GM18517 (cell line): ENCODE data around the gene ZSCAN2.
"Not testable (repeated sequence)": the region's sequence is repeated elsewhere in the genome, so short reads cannot be mapped to it uniquely, and the experiment has no call there.

Experiments
- ATAC-seq: cut with Tn5 transposase; IDR thresholded peaks from one replicate; pipeline ENCODE4 v1.9.1; 2021; ENCODE audit warnings: mild to moderate bottlenecking, moderate library complexity; ENCODE audit not compliant: unreplicated experiment

The ZSCAN2 gene

GRCh38 chr15:84634228-84634837, 33.5 kb downstream of the ZSCAN2 start:
- ATAC-seq = no peak

DNA sequence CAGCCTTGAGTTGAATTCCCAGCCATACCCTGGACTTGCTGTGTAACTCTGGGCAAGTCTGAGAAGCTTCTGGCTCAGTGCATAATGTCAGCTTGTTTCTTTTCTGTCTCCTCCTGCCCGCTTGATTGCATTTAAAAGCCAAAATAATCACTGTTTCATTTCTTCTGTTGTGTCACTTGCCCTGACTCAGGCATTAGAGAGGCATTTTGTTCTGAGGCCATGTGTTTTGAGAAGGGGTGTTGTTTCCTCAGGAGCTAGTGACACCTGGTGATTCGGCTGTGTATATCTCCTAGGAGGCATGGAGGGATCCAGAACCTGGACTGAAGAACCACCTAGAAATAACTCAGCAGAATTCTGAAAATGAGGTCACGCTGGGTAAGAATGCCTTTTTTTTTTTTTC, 37.3 kb downstream of the ZSCAN2 start:
- no peak for ATAC-seq

- not testable (repeated sequence) for ATAC-seq
Observed at GRCh38 chr15:84641871-84642270, 41.1 kb downstream of the ZSCAN2 start.

DNA sequence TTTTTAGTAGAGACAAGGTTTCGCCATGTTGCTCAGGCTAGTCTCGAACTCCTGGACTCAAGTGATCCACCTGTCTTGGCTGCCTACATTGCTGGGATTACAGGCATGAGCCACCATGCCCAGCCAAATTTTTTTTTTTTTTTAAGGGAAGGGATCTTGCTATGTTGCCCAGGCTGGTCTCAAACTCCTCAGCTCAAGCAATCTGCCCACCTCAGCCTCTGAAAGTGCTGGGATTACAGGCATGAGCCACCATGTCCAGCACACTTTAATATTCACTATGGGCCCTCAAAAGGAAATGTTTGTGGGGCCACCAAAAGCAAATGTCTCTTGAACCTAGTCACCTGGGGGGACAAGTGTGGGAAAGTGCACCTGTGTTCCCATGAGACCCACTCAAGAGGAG, 41.8 kb downstream of the ZSCAN2 start:
- not testable (repeated sequence) for ATAC-seq

DNA sequence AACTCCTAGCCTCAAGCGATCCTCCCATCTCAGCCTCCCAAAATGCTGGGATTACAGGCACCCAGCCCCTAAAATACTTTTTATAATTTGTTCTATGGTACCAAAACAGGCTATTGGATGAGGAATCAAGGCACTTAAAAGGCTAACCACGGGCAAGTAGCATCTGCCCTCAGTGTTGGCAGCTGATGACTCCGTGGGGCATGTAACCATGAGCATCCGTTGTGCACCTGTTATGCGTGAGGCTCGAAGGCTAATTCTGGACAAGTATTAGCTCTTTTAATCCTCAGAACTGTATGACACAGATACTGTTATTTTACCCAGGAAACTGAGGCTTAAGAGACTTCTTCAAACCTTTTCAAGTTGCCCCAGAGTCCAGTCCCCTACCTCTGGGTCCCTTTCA, 43.0 kb downstream of the ZSCAN2 start:
- no peak for ATAC-seq

- ATAC-seq = no peak
Observed at GRCh38 chr15:84645496-84645895, 44.7 kb downstream of the ZSCAN2 start.

GRCh38 chr15:84645997-84646396, 45.2 kb downstream of the ZSCAN2 start:
- no peak for ATAC-seq

DNA sequence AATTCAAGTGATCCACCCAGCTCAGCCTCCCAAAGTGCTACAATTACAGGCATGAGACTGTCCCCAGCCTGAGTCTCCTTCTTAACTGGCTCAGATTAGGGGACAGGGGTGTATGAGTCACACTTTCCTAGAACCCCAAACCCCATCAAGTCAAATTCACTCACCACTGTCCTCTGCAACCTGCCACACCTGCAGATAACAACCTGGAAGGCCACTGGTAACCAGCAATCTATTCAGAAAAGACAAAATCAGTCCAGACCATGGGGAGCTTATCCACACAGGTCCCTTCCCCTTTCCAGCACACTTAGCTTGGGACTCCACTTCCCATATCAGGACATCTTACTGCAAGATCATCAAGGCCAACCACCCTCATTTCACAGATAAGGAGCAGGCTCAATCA, 46.9 kb downstream of the ZSCAN2 start:
- no peak for ATAC-seq

DNA sequence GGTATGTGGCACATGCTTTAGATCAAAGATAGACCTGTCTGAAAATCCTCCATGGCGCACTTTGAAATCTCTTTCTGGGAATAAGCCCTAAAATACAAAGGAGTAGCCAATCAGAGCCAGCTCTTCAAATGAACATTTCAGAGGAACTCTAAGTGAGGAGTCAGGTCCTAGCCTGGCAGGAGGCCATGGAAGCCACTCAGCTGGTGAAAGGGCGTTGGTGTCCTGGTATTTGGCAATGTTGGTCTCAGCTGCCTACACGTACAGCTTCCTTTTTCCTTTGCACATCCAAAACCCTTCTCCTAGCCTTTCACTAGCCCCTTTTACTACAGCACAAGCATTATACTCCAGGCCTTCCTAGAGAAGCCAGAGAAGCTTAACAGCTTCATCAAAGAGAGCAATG, 47.7 kb downstream of the ZSCAN2 start:
- no peak for ATAC-seq

DNA sequence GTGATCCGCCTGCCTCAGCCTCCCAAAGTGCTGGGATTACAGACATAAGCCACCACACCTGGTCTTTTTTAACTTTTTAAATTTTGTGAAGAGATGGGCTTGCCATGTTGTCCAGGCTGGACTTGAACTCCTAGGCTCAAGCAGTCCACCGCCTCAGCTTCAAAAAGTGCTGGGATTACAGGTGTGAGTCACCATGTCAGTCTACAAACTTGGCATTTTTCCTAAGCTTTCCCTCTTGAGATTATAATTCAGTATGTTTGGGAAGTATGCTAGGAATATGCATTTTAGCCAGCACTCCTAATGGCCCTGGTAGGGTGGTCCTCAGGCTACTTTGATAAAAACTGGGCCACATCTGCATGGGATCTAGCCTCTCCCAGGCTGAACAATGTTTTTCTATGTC, 48.9 kb downstream of the ZSCAN2 start:
- ATAC-seq = no peak

- ATAC-seq = no peak
Observed at GRCh38 chr15:84653584-84653909, 52.7 kb downstream of the ZSCAN2 start.

DNA sequence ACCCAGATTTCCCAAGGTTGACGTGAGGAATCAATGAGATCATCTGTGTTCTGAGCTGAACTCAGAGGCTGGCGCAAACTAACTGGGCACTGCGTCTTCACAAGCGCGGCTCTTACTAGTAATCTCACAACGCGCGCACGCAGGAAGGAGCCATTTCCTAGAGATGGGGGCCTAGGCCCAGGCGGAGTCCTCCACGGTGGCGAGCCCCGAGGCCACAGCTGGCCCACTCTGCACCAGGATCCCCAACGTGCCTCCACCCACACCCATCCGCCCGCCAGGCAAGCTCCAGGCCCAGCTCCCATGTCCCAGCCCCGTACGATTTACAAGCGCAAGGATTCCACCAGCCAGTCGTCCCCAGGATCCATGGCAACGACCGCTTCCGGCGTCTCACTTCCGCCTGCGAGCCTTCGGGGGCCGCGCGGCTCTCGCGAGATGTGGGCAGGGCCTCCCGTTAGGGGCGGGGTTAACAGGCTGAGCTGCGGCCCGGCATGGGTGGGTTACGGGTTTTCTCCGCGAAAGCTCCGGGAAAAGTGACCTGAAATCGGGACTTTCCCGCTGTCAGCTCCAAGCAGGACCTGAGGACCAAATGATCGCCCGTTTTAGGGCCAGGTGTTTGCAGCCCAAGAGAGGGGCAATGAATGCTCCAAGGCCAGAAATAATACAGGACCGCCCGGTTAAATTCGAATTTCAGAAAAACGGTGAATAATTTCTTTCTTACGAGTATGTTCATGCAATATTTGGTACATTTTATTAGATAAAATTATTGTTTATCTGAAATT, 53.3 kb downstream of the ZSCAN2 start, which contains the start of gene WDR73:
Gene WDR73, minus strand, starts transcription at position 374 of the 779 bp plus-strand sequence. Its CDS starts 9 bp downstream, at position 365.
- peak; percentile 67 for ATAC-seq

DNA sequence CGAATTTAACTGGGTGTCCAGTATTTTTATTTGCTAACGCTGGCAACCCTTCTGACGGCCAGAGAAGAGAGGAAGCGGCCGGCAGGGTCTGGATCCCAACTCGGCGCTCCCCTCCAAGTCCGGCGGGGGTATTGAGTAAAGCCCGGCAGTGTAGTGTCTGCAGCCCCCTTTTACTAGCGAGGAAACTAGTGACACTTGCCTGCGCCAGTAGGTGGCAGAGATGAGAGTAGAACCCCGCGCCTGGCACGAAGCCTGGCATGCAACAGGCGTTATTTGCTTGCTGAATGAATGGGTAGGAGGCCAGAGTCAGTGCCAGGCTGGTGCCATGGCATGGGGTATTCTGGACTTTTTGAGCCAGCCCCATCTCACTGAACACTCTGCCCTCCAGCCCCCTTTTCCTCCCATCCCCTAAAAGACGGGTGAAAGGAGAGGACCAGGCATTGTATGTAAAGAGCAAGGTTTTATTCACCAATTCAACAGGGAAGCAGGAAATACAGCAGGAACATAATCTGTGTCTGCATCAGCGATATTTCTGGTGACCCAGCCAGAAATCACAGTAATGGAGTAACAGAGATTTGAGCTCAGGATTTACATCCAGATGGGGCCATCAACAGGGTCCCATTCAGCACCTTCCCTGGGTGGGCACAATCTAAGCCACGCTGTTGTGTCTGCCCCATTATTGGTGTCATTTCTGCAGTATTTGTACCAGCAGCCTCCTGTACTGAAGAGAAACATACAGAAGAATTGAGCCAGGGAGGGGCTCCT, 54.1 kb downstream of the ZSCAN2 start:
- ATAC-seq = no peak

- no peak for ATAC-seq
Observed at GRCh38 chr15:84656972-84657371, 56.2 kb downstream of the ZSCAN2 start.

GRCh38 chr15:84657748-84658079, 56.9 kb downstream of the ZSCAN2 start:
- no peak for ATAC-seq

DNA sequence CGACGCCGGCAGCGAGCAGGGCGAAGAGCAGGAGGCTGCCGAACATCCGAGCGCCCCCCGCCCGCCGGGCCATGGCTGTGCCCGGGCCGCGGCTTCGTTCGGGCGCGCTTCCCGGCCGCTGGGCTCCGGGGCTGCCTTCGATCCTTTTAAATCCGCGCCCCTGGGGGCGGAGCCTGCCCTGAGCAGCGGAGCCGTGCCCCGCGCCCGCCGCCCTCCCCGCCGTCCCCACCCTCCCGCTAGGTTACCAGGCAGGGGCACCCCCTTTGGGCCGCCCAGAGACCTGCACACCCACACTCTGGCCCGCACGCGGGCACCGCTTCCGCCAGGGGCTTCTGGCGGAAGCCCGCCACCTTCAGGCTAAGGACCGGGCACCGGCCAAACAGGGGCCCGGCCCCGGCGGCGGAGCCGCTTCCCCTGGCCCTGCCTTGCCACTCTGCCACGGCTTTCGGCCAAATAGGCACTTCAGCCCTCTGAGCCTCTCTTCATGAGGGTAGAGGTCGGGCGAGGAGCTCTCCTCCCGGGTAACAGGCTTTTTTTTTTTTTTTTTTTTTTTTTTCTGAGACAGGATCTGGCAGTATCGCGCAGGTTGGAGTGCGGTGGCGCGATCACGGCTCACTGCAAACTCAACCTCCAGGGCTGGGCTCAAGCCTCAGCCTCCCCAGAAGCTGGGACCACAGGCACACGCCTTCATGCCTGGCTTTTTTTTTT, 57.4 kb downstream of the ZSCAN2 start, which contains the start of gene NMB:
Gene NMB, minus strand, starts transcription at position 120 of the 708 bp plus-strand sequence. Its CDS starts 47 bp downstream, at position 73.
- peak; percentile 53 for ATAC-seq

DNA sequence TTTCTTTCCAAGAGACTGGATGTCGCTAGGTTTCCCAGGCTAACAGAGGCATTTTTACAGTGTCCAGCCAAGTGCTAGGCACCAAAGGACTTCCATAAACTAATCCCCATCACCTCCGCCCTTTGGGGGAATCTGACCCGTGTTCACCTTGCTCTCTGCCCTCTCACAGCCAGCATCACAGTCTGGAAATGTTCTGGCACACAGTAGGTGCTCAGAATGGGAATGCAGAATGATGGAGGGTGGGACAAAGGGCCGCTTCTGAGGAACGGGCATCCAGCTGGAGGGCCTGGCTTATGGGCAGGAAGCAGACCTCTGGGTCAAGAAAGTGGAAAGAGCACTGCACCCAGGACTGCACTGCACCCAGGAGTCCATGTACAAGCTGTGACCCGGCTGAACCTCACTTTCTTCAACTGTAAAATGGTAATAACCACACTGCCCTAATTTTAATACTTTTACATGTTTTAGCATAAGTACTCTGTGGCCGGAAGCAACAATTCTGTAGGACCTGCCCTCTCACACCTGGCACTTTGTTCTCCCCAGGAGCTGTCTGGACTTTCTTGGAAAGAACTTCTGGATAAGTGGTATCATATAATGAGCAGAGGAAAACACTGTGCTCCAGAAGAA, 58.1 kb downstream of the ZSCAN2 start:
- ATAC-seq = no peak

DNA sequence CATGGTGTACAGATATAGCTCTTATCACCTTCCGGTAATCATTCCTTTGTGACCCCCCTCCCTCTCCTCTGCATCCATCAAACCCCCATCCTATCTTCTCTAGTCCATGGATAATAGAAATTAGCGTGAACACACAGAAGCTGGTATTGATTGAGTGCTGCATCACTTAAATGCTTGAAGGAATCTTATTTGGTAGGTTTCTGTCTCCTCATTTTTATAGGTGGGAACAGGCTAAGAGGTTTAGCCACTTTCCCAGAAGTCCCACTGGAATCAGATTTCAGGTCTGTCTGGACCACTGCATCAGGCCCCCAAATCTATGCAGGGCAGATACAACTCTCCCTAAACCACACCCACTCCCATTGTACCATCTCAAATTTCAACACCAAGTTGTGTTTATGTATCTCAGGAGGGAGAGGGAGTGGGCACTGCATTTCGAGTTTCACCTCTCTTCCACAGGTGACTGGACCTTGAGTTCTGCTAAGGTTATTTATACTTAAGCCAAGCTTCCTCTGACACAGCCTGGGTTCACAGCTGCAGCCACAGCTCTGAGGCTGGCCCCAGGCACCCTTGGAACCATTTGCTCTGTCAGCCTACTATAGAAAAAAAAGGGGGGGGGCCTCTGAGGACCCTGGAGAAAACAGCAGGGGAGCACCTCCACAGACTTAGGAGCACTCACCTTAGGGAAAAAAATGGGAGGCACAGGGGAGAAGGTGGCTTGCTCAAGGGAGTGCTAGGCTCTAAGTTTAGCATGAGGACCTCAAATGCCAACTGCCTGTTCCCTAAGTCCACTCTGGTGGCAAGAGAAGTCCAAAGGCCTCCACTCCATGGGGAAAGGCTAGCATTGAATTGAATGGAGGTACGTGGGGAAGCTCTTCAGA, 59.3 kb downstream of the ZSCAN2 start:
- no peak for ATAC-seq

DNA sequence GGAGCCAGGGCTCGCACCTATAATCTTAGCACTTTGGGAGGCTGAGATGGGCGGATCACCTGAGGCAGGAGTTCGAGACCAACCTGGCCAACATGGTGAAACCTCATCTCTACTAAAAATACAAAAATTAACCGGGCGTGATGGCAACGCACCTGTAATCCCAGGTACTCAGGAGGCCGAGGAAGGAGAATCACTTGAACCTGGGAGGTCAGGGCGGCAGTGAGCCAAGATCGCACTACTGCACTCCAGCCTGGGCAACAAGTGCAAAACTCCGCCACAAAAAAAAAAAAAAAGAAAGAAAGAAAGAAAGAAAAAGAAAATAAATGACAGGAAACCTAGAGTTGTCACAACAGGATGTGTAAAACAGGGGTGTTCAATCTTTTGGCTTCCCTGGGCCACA, 60.2 kb downstream of the ZSCAN2 start:
- no peak for ATAC-seq

- ATAC-seq = no peak
Observed at GRCh38 chr15:84666373-84666772, 65.6 kb downstream of the ZSCAN2 start.
